Trophoblast cell (in vitro differentiated cells and primary cell): ENCODE measurements around the gene SNX27.
A peak's percentile ranks its signal among the peaks of the same experiment; 100 is the strongest.

Experiments
- DNase-seq, 2 donors: peaks; one replicate each; pipeline ENCODE4 v3.0.0-alpha.2; 2016
- H2AFZ ChIP-seq: 2 replicates; pipeline ENCODE4 v1.6.1; 2013; ENCODE audit warnings: low read length, moderate library complexity, mild to moderate bottlenecking; ENCODE audit not compliant: insufficient read depth, poor library complexity
- H2AK5ac ChIP-seq: 2 replicates; pipeline ENCODE4 v1.6.1; 2013; ENCODE audit warnings: mild to moderate bottlenecking, low read length
- H2BK120ac ChIP-seq: 2 replicates; pipeline ENCODE4 v1.6.1; 2013; ENCODE audit warnings: low read length, mild to moderate bottlenecking, moderate library complexity; ENCODE audit not compliant: insufficient read depth, poor library complexity
- H2BK12ac ChIP-seq: 2 replicates; pipeline ENCODE4 v1.6.1; 2013; ENCODE audit warnings: mild to moderate bottlenecking, low read length, moderate library complexity
- H2BK5ac ChIP-seq: 2 replicates; pipeline ENCODE4 v1.6.1; 2013; ENCODE audit warnings: low read length, low read depth, moderate library complexity, mild to moderate bottlenecking; ENCODE audit not compliant: poor library complexity
- H3K14ac ChIP-seq: 2 replicates; pipeline ENCODE4 v1.6.1; 2013; ENCODE audit warnings: mild to moderate bottlenecking, low read length
- H3K18ac ChIP-seq: 2 replicates; pipeline ENCODE4 v1.6.1; 2013; ENCODE audit warnings: mild to moderate bottlenecking, low read length
- H3K23ac ChIP-seq: 2 replicates; pipeline ENCODE4 v1.6.1; 2013; ENCODE audit warnings: low read length
- H3K27ac ChIP-seq: 2 replicates; pipeline ENCODE4 v1.5.1; 2013; ENCODE audit warnings: low read depth, mild to moderate bottlenecking, inconsistent platforms, low read length, moderate library complexity
- H3K27me3 ChIP-seq: 2 replicates; pipeline ENCODE4 v1.6.1; 2013; ENCODE audit warnings: inconsistent platforms, mild to moderate bottlenecking, low read length, moderate library complexity; ENCODE audit not compliant: insufficient read depth
- H3K36me3 ChIP-seq, 2 experiments: 1 replicate in 1 of 2; 2 replicates in 1 of 2; pipeline ENCODE4 v1.6.1; 2013; ENCODE audit warnings: low read length in 2 of 2, mild to moderate bottlenecking in 2 of 2, moderate library complexity in 1 of 2; ENCODE audit not compliant: insufficient read depth in 2 of 2, control insufficient read depth in 1 of 2
- H3K4ac ChIP-seq: 2 replicates; pipeline ENCODE4 v1.6.1; 2013; ENCODE audit warnings: low read depth, mild to moderate bottlenecking, low read length, moderate library complexity
- H3K4me1 ChIP-seq, 2 experiments: 1 replicate in 1 of 2; 2 replicates in 1 of 2; pipeline ENCODE4 v1.6.1; 2013; ENCODE audit warnings: low read length in 2 of 2, mild to moderate bottlenecking in 2 of 2, moderate library complexity in 1 of 2; ENCODE audit not compliant: insufficient read depth in 2 of 2, control insufficient read depth in 1 of 2
- H3K4me2 ChIP-seq: 2 replicates; pipeline ENCODE4 v1.6.1; 2013; ENCODE audit warnings: inconsistent platforms, mild to moderate bottlenecking, low read length, moderate library complexity
- H3K4me3 ChIP-seq: 2 replicates; pipeline ENCODE4 v1.5.1; 2013; ENCODE audit warnings: mild to moderate bottlenecking, low read depth, low read length, inconsistent platforms
- H3K79me1 ChIP-seq: one replicate; pipeline ENCODE4 v1.6.1; 2013; ENCODE audit warnings: low read length
- H3K79me2 ChIP-seq: 2 replicates; pipeline ENCODE4 v1.6.1; 2013; ENCODE audit warnings: low read length, mild to moderate bottlenecking; ENCODE audit not compliant: control insufficient read depth, insufficient read depth, poor library complexity
- H3K9ac ChIP-seq: 2 replicates; pipeline ENCODE4 v1.6.1; 2013; ENCODE audit warnings: mild to moderate bottlenecking, low read length
- H3K9me3 ChIP-seq: 2 replicates; pipeline ENCODE4 v1.6.1; 2013; ENCODE audit warnings: low read depth, mild to moderate bottlenecking, control low read depth, inconsistent platforms, low read length; ENCODE audit not compliant: insufficient read depth
- H4K12ac ChIP-seq: 2 replicates; pipeline ENCODE4 v1.6.1; 2013; ENCODE audit warnings: low read depth, mild to moderate bottlenecking, low read length, moderate library complexity
- H4K8ac ChIP-seq: 2 replicates; pipeline ENCODE4 v1.6.1; 2013; ENCODE audit warnings: low read depth, mild to moderate bottlenecking, low read length, moderate library complexity
- H4K91ac ChIP-seq: one replicate; pipeline ENCODE4 v1.6.1; 2013; ENCODE audit warnings: low read depth, mild to moderate bottlenecking, low read length, moderate library complexity
- WGBS: extraction: QIAGEN DNeasy Blood & Tissue Kit; methylation state at CpG from one replicate; pipeline ENCODE4 v1.1.7; 2013; ENCODE audit warnings: missing lambda C conversion rate; ENCODE audit not compliant: insufficient read length, insufficient coverage; ENCODE audit errors: extremely low coverage; 5-methylcytosine and 5-hydroxymethylcytosine counted together

SNX27 gene

DNA sequence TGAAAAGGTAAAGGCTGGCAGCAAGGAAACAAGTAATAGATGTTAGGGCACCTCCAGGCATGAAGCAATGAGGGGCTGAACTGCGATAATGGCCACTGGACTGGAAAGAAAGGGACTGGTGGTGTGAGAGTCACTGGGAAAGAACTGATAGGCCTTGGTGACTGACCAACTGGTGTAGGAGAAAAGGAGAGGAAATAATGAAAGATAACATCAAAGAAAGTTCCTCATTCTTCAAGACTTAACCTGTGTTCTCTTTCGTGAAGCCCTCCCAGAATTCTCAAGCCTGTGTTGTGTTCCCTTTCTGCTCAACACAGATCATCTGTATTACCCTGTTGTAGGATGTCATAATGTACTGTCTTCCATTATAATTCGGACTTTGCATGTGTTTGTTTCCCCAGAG is 20.9 kb upstream of the SNX27 start:
- no peak overlapping the region for H3K23ac ChIP-seq
- no peaks in the 10 kb centered on the region for H3K9me3 ChIP-seq
- no peak overlapping the region for H2AK5ac ChIP-seq
- no peaks in the 10 kb centered on the region for H3K79me1 ChIP-seq
- no peak overlapping the region for H3K14ac ChIP-seq
- no peak overlapping the region for H3K18ac ChIP-seq
- H3K27ac ChIP-seq: no peak overlapping the region
- no peak overlapping the region for H2BK5ac ChIP-seq
- no peak overlapping the region for H2AFZ ChIP-seq
- no peak overlapping the region for H3K9ac ChIP-seq
- no peak overlapping the region for H4K8ac ChIP-seq
- H3K36me3 ChIP-seq: no peaks in the 10 kb centered on the region
- H3K27me3 ChIP-seq: no peaks in the 10 kb centered on the region
- H3K4me3 ChIP-seq: no peak overlapping the region
- no peak overlapping the region for H4K91ac ChIP-seq
- no peak overlapping the region for H2BK120ac ChIP-seq
- no peak overlapping the region for H3K4me2 ChIP-seq
- DNase-seq: no peak
- no peak overlapping the region for H3K4ac ChIP-seq
- no peaks in the 10 kb centered on the region for H3K79me2 ChIP-seq
- WGBS: no CpG with 5 or more reads among the region's 3 CpGs
- H2BK12ac ChIP-seq: no peak overlapping the region
- H3K4me1 ChIP-seq: peaks cover 0 to 3% of the 10 kb centered on the region in 2 experiments
- H4K12ac ChIP-seq: no peak overlapping the region

GRCh38 chr1:151593730-151594129 is 18.1 kb upstream of the SNX27 start:
- Histone ChIP-seq H3K18ac (no peak overlapping the region), H3K4me3 (no peak overlapping the region), H3K4me1 (peaks cover 0 to 8% of the 10 kb centered on the region in 2 experiments), H2BK5ac (no peak overlapping the region), H4K91ac (no peak overlapping the region), H3K79me2 (no peaks in the 10 kb centered on the region), H4K8ac (peak overlapping the region; percentile 29), H3K36me3 (no peaks in the 10 kb centered on the region), H3K9ac (no peak overlapping the region), H3K4me2 (peak overlapping the region; percentile 52), H3K27ac (no peak overlapping the region), H3K4ac (no peak overlapping the region), H3K9me3 (no peaks in the 10 kb centered on the region), H3K27me3 (no peaks in the 10 kb centered on the region), H2BK12ac (peak overlapping the region; percentile 71), H3K14ac (peak overlapping the region; percentile 38), H3K23ac (no peak overlapping the region), H2BK120ac (no peak overlapping the region), H4K12ac (no peak overlapping the region), H3K79me1 (no peaks in the 10 kb centered on the region), H2AFZ (peak overlapping the region; percentile 54), H2AK5ac (no peak overlapping the region)
- no peak for DNase-seq
- WGBS: no CpG with 5 or more reads among the region's 9 CpGs

DNA sequence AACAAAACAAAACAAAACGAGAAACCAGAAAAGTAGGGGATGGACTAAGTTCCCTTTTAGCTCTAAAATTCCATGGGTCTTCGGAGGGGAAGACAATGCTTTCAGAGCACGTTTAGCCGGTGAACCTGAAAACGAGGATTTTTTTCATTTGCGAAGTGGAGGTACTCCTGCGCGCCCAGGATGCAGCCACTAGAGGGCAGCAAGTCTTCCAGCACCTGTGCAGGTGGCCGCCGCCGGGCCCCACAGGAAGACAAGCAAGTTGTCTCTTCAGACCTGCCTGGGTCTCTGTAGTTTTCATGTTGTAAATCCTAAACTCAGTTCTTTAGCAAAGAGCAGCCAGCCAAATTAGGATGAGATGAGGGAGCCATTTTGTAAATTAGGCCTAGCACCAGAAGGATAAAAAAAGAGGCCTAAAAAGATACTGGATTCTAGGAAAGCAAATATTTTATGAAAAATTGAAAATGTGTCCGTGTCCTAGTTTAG is 17.7 kb upstream of the SNX27 start:
- H3K9me3 ChIP-seq: no peaks in the 10 kb centered on the region
- H3K79me2 ChIP-seq: no peaks in the 10 kb centered on the region

GRCh38 chr1:151596166-151596953 is 15.5 kb upstream of the SNX27 start:
- H4K91ac ChIP-seq: no peak overlapping the region
- H3K4me2 ChIP-seq: no peak overlapping the region
- no peaks in the 10 kb centered on the region for H3K27me3 ChIP-seq
- H3K9me3 ChIP-seq: no peaks in the 10 kb centered on the region
- H3K4me1 ChIP-seq: peaks cover 0 to 8% of the 10 kb centered on the region in 2 experiments
- no peak overlapping the region for H2BK120ac ChIP-seq
- H3K14ac ChIP-seq: no peak overlapping the region
- H3K9ac ChIP-seq: no peak overlapping the region
- no peak overlapping the region for H3K27ac ChIP-seq
- H3K18ac ChIP-seq: no peak overlapping the region
- no peak overlapping the region for H2AFZ ChIP-seq
- H3K79me2 ChIP-seq: no peaks in the 10 kb centered on the region
- no peak overlapping the region for H2AK5ac ChIP-seq
- WGBS: no CpG with 5 or more reads among the region's 5 CpGs
- H2BK5ac ChIP-seq: no peak overlapping the region
- H3K23ac ChIP-seq: no peak overlapping the region
- DNase-seq: peak; percentile 49 to 71
- no peak overlapping the region for H3K4me3 ChIP-seq
- no peaks in the 10 kb centered on the region for H3K79me1 ChIP-seq
- H4K8ac ChIP-seq: no peak overlapping the region
- H3K4ac ChIP-seq: no peak overlapping the region
- no peak overlapping the region for H2BK12ac ChIP-seq
- no peaks in the 10 kb centered on the region for H3K36me3 ChIP-seq
- H4K12ac ChIP-seq: no peak overlapping the region

More for the DNA sequence above, 17.7 kb upstream of the SNX27 start:
- H4K8ac ChIP-seq: no peak overlapping the region
- peak overlapping the region; percentile 52 for H3K4me2 ChIP-seq
- no peaks in the 10 kb centered on the region for H3K79me1 ChIP-seq
- no peak overlapping the region for H2AFZ ChIP-seq
- no peak overlapping the region for H4K91ac ChIP-seq
- H3K4me1 ChIP-seq: peaks cover 0 to 8% of the 10 kb centered on the region in 2 experiments
- no peaks in the 10 kb centered on the region for H3K36me3 ChIP-seq
- no peak overlapping the region for H2BK120ac ChIP-seq
- H3K23ac ChIP-seq: no peak overlapping the region
- H2AK5ac ChIP-seq: no peak overlapping the region
- H3K27me3 ChIP-seq: no peaks in the 10 kb centered on the region
- H4K12ac ChIP-seq: no peak overlapping the region
- DNase-seq: peak; percentile 66 to 86
- H2BK12ac ChIP-seq: no peak overlapping the region
- no peak overlapping the region for H3K9ac ChIP-seq
- no peak overlapping the region for H3K4me3 ChIP-seq
- no peak overlapping the region for H2BK5ac ChIP-seq
- no peak overlapping the region for H3K27ac ChIP-seq
- no peak overlapping the region for H3K18ac ChIP-seq
- H3K4ac ChIP-seq: no peak overlapping the region
- no CpG with 5 or more reads among the region's 12 CpGs for WGBS
- no peak overlapping the region for H3K14ac ChIP-seq
